GM12891 (cell line): ENCODE data around the gene SNORC.

Source experiments
- POLR2A ChIP-seq: IDR thresholded peaks from 2 replicates; pipeline ENCODE4 v1.6.1; 2011; ENCODE audit warnings: low read depth, low read length, control low read depth
- POLR2AphosphoS5 ChIP-seq: IDR thresholded peaks from 2 replicates; pipeline ENCODE4 v1.6.1; 2011; ENCODE audit warnings: low read depth, low read length, control low read depth
- SPI1 ChIP-seq: IDR thresholded peaks from 2 replicates; pipeline ENCODE4 v1.6.1; 2011; ENCODE audit warnings: low read depth, low read length, control low read depth
- TAF1 ChIP-seq: IDR thresholded peaks from 2 replicates; pipeline ENCODE4 v1.6.1; 2011; ENCODE audit warnings: low read depth, low read length, control low read depth

DNA sequence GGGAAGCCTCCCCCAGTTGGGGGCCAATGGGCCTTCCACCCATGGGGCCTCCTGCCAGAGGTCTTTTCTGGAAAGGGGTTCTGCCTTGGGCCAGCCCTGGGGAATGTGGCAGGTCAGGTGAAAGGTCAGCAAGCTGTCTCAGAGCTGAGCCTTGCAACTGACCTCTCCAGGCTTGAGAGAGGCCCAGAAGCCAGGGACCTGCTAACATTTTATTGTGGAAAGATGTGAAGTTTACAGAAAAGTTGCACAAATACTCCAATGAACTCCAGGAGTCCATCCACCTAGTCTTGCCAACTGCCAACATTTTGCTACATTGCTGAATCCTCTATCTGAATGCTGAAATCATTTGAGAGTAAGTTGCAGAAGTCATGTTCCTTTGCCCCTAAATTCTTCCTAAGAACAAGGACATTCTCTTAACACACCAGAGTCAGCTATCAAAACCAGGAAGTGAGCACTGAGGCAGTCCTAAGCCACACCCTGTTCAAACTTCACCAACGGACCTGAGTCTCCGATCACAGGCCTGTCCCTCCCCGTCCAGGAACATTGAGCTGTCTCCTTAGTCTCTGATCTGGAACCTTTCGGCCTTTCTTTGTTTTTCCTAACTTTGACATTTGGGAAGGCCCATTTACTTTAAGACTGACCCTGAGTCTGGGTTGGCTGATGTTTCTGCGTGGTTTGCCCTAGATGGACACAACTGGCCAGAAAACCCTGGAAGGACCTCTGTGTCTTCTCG, 4.0 kb downstream of the SNORC start:
- TF ChIP-seq POLR2AphosphoS5 (no peak), TAF1 (no peak), POLR2A (no peak), SPI1 (peak; percentile 57)
